Small intestine (tissue), 7 donors: ENCODE data around the gene WNT6. TPM values are rescaled to one million over a fixed set of nuclear protein-coding genes. Genes with fewer than 3 reads are reported as not detected.
A peak's percentile ranks its signal among the peaks of the same experiment; 100 is the strongest.

Experiments used
- DNase-seq, 2 donors: peaks; one replicate each; pipeline versions ENCODE4 v3.0.0 to v3.0.0-alpha.2; 2013
- FAIRE-seq: peaks from 2 replicates; lab custom pipeline; 2012; peaks lifted over from hg19 to GRCh38; lab: Jason Lieb, UNC
- H3K27ac ChIP-seq, 3 donors: one replicate each; pipeline ENCODE4 v1.5.1; 2013; ENCODE audit warnings: low read length in 2 of 3, mild to moderate bottlenecking in 2 of 3, control low read depth in 1 of 3, inconsistent platforms in 1 of 3, low read depth in 1 of 3, moderate library complexity in 1 of 3
- H3K27me3 ChIP-seq, 3 donors: one replicate each; pipeline ENCODE4 v1.6.1; 2013; ENCODE audit warnings: low read length in 3 of 3, inconsistent platforms in 1 of 3; ENCODE audit not compliant: control insufficient read depth in 3 of 3, insufficient read depth in 3 of 3
- H3K36me3 ChIP-seq, 3 donors: one replicate each; pipeline ENCODE4 v1.6.1; 2013; ENCODE audit warnings: low read length in 3 of 3, inconsistent platforms in 1 of 3, low read depth in 1 of 3, mild to moderate bottlenecking in 1 of 3, moderate library complexity in 1 of 3; ENCODE audit not compliant: control insufficient read depth in 3 of 3, insufficient read depth in 2 of 3
- H3K4me1 ChIP-seq, 3 donors: one replicate each; pipeline ENCODE4 v1.6.1; 2013; ENCODE audit warnings: low read length in 2 of 3, inconsistent platforms in 1 of 3, low read depth in 1 of 3, mild to moderate bottlenecking in 1 of 3, moderate library complexity in 1 of 3; ENCODE audit not compliant: control insufficient read depth in 3 of 3, insufficient read depth in 2 of 3
- H3K4me3 ChIP-seq, 3 donors: one replicate each; pipeline ENCODE4 v1.5.1; 2013; ENCODE audit warnings: low read length in 3 of 3, control low read depth in 1 of 3, inconsistent platforms in 1 of 3, low read depth in 1 of 3, mild to moderate bottlenecking in 1 of 3, moderate library complexity in 1 of 3
- H3K9me3 ChIP-seq, 2 donors: one replicate each; pipeline ENCODE4 v1.6.1; 2013; ENCODE audit warnings: low read depth in 1 of 2, low read length in 1 of 2; ENCODE audit not compliant: control insufficient read depth in 2 of 2, insufficient read depth in 1 of 2
- WGBS, 3 donors: extraction: QIAGEN DNeasy Blood & Tissue Kit; methylation state at CpG; one replicate each; pipeline ENCODE4 v1.1.7; 2013; 5-methylcytosine and 5-hydroxymethylcytosine counted together
- polyA plus RNA-seq, 4 donors: library from polyadenylated mRNA; stranded (reverse) in 3 of 4; unstranded in 1 of 4; fragments of 200-250 nt in 3 of 4; fragments of 120-200 nt in 1 of 4; gene quantifications; one replicate each; pipeline versions ENCODE4 v1.2.1 to v1.2.3, GENCODE V29; 2013
- donor health status: healthy with polysubstance abuse.
- donor health status: control.
- donor health status: control.
- donor health status: Bipolar disorder and iron deficiency.
- donor health status: healthy.

WNT6 gene
- polyA plus RNA-seq, 4 donors = 0.06 to 1.8 TPM; not detected in 2

DNA sequence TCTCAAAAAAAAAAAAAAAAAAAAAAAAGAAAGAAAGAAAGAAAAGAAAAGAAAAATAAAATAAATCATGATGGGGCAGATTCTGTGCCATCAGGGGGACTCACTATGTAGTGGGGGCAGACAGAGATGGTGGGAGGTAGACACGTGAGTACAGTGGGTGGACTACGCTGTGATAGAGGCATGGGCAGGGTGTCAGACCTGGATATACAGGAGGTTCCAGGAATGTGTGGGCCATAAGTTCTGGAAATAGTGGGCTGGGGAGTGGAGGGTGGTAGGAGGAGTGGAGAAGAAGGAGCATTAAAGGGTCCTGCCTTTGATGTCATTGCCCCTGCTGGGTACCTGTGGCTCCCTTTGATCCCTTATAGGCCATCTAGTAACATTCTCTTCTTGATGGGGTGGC, 8.8 kb upstream of the WNT6 start:
- H3K27ac ChIP-seq = no peak overlapping the region
- WGBS, 3 donors = 69 to 91% (median 81%) methylated on average over 2 of the region's 2 CpGs
- DNase-seq (no peak), FAIRE-seq (no peak)
- peaks cover 0 to 3% (median 0%) of the 10 kb centered on the region in 3 donors for H3K4me1 ChIP-seq
- H3K36me3 ChIP-seq = no peaks in the 10 kb centered on the region
- H3K4me3 ChIP-seq = no peak overlapping the region
- H3K9me3 ChIP-seq = no peaks in the 10 kb centered on the region
- H3K27me3 ChIP-seq = peaks cover 0 to 55% (median 19%) of the 10 kb centered on the region in 3 donors

DNA sequence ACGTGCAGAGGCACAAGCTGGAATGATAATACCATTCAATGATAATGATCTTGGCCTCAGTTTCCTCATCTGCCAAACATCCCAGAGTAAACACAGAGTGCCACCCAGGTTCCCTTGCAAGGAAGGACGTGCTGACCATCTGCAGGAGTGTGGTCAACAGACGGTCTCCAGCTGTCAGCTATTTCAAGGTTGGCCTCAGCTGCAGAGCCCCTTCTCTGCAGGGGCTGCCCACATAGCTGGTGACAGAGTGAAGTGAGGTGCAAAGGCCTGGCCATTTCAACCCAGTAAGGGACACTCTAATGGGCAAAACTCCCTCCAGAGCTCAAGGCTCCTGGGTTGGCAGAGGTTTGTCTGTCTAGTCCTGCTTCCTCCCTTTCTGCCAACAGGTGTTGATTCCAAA, 8.3 kb upstream of the WNT6 start:
- 47 to 69% (median 55%) methylated on average over 3 of the region's 3 CpGs for WGBS, 3 donors
- Histone ChIP-seq H3K27ac (no peak overlapping the region), H3K27me3 (peaks cover 0 to 60% (median 23%) of the 10 kb centered on the region in 3 donors), H3K4me1 (peaks cover 0 to 3% (median 0%) of the 10 kb centered on the region in 3 donors), H3K36me3 (no peaks in the 10 kb centered on the region), H3K9me3 (no peaks in the 10 kb centered on the region), H3K4me3 (no peak overlapping the region)
- no peak for FAIRE-seq
- no peak for DNase-seq

DNA sequence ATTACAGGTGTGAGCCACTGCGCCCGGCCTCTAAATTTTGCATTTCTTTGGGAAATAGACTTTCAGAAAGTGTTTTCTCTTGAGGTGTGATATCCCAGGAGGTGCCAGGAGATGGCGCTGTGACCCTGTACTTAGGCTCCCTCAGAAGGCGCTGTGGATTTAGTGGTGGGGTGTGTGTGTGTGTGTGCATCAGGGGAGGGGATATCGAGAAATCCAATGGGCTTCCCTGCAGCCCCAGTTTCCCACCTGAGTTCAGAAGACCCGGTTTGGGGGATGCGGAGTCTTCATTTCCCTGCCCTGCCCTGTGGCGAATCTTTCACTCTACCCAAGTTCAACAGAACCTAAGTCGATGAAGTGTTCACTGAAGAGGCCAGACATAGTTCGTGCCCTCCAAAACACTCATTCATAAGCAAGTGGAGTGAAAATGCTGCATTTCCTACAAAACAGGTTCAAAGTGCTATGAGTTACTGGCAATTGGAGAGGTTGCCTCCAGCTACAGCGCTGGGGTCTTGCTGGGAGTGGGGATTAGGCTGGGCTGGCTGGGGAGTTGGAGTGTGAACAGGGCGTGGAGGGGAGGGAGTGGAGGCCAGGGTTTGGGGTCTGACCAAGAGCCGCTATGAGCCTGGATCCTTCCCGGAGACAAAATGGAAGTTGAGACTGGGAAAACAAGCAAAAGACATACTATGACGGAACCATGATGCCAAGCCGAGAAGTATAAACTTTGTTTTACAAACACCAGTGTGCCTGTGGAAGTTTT, 6.5 kb upstream of the WNT6 start:
- H3K4me1 ChIP-seq = peaks cover 0 to 3% (median 0%) of the 10 kb centered on the region in 3 donors
- H3K27ac ChIP-seq = no peak overlapping the region
- WGBS, 3 donors = 20 to 27% (median 20%) methylated on average over 16 of the region's 16 CpGs
- H3K9me3 ChIP-seq = no peaks in the 10 kb centered on the region
- no peaks in the 10 kb centered on the region for H3K36me3 ChIP-seq
- no peak for FAIRE-seq
- no peak overlapping the region for H3K4me3 ChIP-seq
- DNase-seq = peak; percentile 44 to 65
- H3K27me3 ChIP-seq = peaks cover 2 to 77% (median 25%) of the 10 kb centered on the region in 3 donors

DNA sequence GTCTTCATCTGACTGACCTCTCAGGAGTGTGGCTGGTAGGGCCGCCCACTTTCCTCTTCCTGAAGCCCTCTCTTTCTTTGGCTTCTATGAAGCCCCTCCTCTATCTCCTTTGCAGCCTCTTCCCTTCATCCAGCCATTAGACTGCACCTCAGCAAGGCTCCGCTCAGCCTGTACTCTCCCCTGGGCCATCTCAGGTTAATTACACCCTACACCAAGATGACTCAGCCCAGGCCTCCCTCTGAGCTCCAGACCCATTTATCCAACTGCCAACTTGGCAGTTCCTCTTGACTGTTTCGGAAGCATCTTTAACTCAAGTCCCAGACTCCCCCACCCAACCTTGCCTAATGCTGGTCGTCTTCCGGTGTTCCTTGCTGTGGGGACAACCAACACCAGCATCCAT, 5.8 kb upstream of the WNT6 start:
- WGBS, 3 donors = 23 to 33% (median 26%) methylated on average over 5 of the region's 5 CpGs
- DNase-seq (peak in 1 of 2 donors; percentile 24), FAIRE-seq (no peak)
- Histone ChIP-seq H3K4me3 (no peak overlapping the region), H3K27ac (no peak overlapping the region), H3K36me3 (no peaks in the 10 kb centered on the region), H3K27me3 (peaks cover 2 to 84% (median 31%) of the 10 kb centered on the region in 3 donors), H3K4me1 (peaks cover 0 to 3% (median 0%) of the 10 kb centered on the region in 3 donors), H3K9me3 (no peaks in the 10 kb centered on the region)

DNA sequence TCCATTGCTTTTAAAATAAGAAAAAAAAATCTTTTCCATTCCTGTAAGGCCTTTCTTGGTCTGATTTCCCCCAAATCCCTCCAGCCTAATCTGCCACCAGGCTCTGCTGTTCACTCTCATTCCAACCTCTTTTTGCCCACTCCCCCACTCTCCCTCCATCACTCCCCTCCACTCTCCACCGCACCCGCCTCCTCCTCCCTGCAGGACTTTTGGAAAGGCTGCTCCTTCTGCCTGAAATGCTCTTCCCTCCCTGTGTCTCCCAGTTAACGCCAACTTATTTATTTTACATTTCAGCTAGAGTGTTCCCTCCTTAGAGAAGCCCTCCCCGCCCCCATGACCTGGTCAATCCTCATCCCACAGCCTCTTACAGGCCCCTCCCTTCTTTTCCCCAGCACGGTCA, 4.7 kb upstream of the WNT6 start:
- DNase-seq = no peak
- peaks cover 5 to 83% (median 34%) of the 10 kb centered on the region in 3 donors for H3K27me3 ChIP-seq

DNA sequence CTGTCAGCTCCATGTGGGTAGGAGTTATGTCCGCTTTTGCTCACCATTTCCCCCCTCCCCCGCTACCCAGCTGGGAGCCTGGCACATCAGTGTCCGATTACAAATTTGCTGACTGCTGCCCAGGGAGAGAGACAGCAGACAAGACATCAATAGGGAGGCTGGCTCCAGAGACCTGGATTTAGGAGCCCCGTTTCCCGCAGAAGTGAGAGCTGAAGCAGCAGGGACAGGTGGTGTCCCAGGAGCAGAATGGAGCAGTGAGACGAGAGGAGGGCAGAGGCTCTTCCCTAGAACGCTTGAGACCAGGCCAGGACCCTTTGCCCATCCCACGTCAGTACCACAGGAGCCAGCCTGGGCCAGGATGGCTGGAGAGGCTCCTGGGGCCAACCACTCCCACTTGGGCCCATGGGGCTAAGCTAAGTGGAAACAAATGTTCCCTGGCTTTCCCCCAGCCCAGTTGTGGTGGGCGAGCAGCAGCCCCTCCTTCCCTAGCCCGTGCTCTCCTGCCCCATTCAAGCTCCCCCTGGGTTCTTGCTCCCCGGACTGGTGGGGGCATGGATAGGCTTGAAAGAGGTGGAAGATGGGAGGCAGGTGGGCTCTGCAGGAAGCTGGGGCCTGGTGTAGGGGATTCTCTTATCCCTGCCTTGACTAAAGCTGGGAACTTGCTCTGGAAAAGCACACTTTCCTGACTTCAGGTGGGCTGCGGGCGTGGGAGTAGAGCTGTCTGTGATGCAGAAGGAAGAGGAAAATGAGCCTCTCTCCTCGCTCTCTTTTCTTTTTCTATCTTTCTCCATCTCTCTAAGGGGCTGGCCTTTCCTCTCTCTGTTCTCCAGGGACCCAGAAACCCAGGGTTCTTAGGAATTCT, 4.1 kb upstream of the WNT6 start:
- Histone ChIP-seq H3K4me3 (no peak overlapping the region), H3K27ac (no peak overlapping the region), H3K4me1 (peaks cover 0 to 10% (median under 1%) of the 10 kb centered on the region in 3 donors), H3K9me3 (no peaks in the 10 kb centered on the region), H3K36me3 (no peaks in the 10 kb centered on the region), H3K27me3 (peaks cover 5 to 86% (median 41%) of the 10 kb centered on the region in 3 donors)
- 36 to 50% (median 47%) methylated on average over 14 of the region's 14 CpGs for WGBS, 3 donors
- DNase-seq (no peak), FAIRE-seq (no peak)

More for the DNA sequence above, 4.7 kb upstream of the WNT6 start:
- H3K36me3 ChIP-seq = no peaks in the 10 kb centered on the region
- H3K4me3 ChIP-seq = no peak overlapping the region
- no peaks in the 10 kb centered on the region for H3K9me3 ChIP-seq
- 37 to 53% (median 47%) methylated on average over 5 of the region's 5 CpGs for WGBS, 3 donors
- H3K4me1 ChIP-seq = peaks cover 0 to 3% (median 0%) of the 10 kb centered on the region in 3 donors
- no peak overlapping the region for H3K27ac ChIP-seq
- FAIRE-seq = no peak

DNA sequence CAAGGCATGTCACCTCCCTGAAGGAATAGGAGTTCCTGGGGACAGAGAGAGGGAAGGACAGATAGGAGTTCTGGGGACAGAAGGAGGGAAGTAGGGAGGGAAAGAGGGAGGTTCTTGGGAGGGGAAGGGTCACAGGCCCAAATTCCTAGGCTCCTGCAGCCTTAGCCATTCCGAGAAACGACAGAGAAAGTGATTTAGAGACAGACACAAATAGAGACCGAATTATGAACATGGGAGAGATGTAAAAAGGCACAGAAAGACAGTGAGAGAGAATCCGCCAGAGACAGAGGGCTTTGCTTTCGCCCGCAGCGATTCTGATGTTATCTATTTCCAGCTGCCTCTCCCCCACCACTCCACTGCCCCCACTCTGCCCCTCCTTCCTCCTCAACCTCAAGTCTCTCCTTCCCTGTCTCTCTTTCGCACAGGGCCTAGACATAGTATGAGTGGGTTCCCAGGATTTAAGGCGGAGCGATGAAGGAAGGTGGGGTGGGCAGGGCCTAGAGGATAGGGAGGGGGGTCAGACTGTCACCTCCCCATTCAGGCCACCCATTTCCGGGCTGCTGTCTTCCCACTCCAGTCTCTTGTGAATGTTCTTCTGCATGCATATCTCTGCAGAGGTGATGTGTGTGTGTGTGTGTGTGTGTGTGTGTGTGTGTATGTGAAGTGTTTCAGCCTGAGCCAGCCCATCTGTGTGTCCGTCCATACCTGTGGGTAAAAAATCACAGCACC, 3.3 kb upstream of the WNT6 start:
- 33 to 40% (median 38%) methylated on average over 12 of the region's 12 CpGs for WGBS, 3 donors
- peaks cover 5 to 88% (median 44%) of the 10 kb centered on the region in 3 donors for H3K27me3 ChIP-seq
- no peaks in the 10 kb centered on the region for H3K9me3 ChIP-seq
- H3K36me3 ChIP-seq = no peaks in the 10 kb centered on the region
- H3K4me1 ChIP-seq = peaks cover 0 to 12% (median 3%) of the 10 kb centered on the region in 3 donors
- DNase-seq (no peak), FAIRE-seq (no peak)
- H3K27ac ChIP-seq = no peak overlapping the region
- H3K4me3 ChIP-seq = no peak overlapping the region

DNA sequence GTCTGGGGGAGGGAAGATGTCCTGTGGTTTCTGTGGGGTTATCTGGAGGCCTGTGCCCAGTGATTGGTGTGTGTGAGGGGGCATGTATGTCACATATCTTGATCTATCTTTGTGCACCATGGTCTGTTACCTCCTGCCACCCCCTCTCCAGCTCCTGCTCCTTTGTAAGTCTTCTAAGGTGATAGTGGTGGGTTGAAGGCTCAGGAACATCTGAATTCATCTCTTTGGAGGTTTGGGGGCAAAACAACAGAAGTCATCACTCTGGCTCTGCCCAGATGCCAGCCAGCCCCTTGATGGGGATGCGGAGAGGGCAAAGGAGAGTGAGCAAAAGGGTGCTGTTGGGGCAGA, 2.7 kb upstream of the WNT6 start:
- H3K27ac ChIP-seq = no peak overlapping the region
- H3K9me3 ChIP-seq = no peaks in the 10 kb centered on the region
- peaks cover 5 to 91% (median 47%) of the 10 kb centered on the region in 3 donors for H3K27me3 ChIP-seq
- H3K4me1 ChIP-seq = peaks cover 0 to 12% (median 3%) of the 10 kb centered on the region in 3 donors
- DNase-seq = no peak
- WGBS, 3 donors = 45 to 67% (median 47%) methylated on average over 1 of the region's 1 CpG
- H3K4me3 ChIP-seq = no peak overlapping the region
- no peaks in the 10 kb centered on the region for H3K36me3 ChIP-seq
- no peak for FAIRE-seq
